Bronchial epithelial cell (primary cell): ENCODE data around the gene IGSF9. TPM values are rescaled to one million over a fixed set of nuclear protein-coding genes. Genes with fewer than 3 reads are reported as not detected.

Experiments
- DNase-seq: peaks from one replicate; pipeline ENCODE4 v3.0.0-alpha.2; 2010; ENCODE audit warnings: low read depth
- FAIRE-seq: peaks from 2 replicates; lab custom pipeline; 2011; peaks lifted over from hg19 to GRCh38; lab: Jason Lieb, UNC
- H3K27me3 ChIP-seq: 2 replicates; pipeline ENCODE4 v1.5.1; 2011; ENCODE audit warnings: low read length; ENCODE audit not compliant: control insufficient read depth, insufficient read depth
- H3K36me3 ChIP-seq: 2 replicates; pipeline ENCODE4 v1.5.1; 2011; ENCODE audit warnings: low read length; ENCODE audit not compliant: control insufficient read depth, insufficient read depth
- H3K4me3 ChIP-seq: 2 replicates; pipeline ENCODE4 v1.5.1; 2011; ENCODE audit warnings: mild to moderate bottlenecking, low read depth, low read length, control low read depth
- CTCF ChIP-seq: IDR thresholded peaks from 2 replicates; pipeline ENCODE4 v1.5.1; 2011; ENCODE audit warnings: mild to moderate bottlenecking, moderate library complexity, low read length, control low read depth, inconsistent platforms; ENCODE audit not compliant: insufficient read depth, severe bottlenecking
- total RNA-seq: library from RNA; depleted of rRNA; stranded (reverse); fragments of >200 nt; gene quantifications from 2 replicates; pipeline ENCODE4 v1.2.1, GENCODE V29; 2014

The IGSF9 gene
- total RNA-seq, 1 donor from 2014 or later, result 6.3 TPM

GRCh38 chr1:159890390-159890789 is 55.0 kb downstream of the IGSF9 start:
- no peaks in the 10 kb centered on the region for H3K27me3 ChIP-seq
- FAIRE-seq (no peak), DNase-seq (no peak)
- TF ChIP-seq CTCF, result no peak
- no peak overlapping the region for H3K4me3 ChIP-seq
- H3K36me3 ChIP-seq, result no peaks in the 10 kb centered on the region

GRCh38 chr1:159889821-159890252 is 55.6 kb downstream of the IGSF9 start:
- DNase-seq (peak; percentile 86), FAIRE-seq (no peak)
- Histone ChIP-seq H3K27me3 (no peaks in the 10 kb centered on the region), H3K4me3 (no peak overlapping the region), H3K36me3 (no peaks in the 10 kb centered on the region)
- TF ChIP-seq CTCF, result no peak

- H3K27me3 ChIP-seq, result no peaks in the 10 kb centered on the region
- H3K36me3 ChIP-seq, result no peaks in the 10 kb centered on the region
- no peak for TF ChIP-seq CTCF
- FAIRE-seq, result no peak
- no peak for DNase-seq
- no peak overlapping the region for H3K4me3 ChIP-seq
These were observed 56.2 kb downstream of the IGSF9 start for GRCh38 chr1:159889202-159889601.

GRCh38 chr1:159884296-159884695 is 61.1 kb downstream of the IGSF9 start:
- FAIRE-seq (no peak), DNase-seq (no peak)
- Histone ChIP-seq H3K4me3 (no peak overlapping the region), H3K36me3 (no peaks in the 10 kb centered on the region), H3K27me3 (no peaks in the 10 kb centered on the region)
- TF ChIP-seq CTCF, result no peak

- no peak for DNase-seq
- H3K27me3 ChIP-seq, result no peaks in the 10 kb centered on the region
- H3K4me3 ChIP-seq, result no peak overlapping the region
- no peaks in the 10 kb centered on the region for H3K36me3 ChIP-seq
- no peak for FAIRE-seq
- no peak for TF ChIP-seq CTCF
These were observed 62.3 kb downstream of the IGSF9 start for GRCh38 chr1:159883134-159883533.

- H3K4me3 ChIP-seq, result no peak overlapping the region
- FAIRE-seq, result peak; percentile 47
- TF ChIP-seq CTCF, result no peak
These were observed 62.9 kb downstream of the IGSF9 start for GRCh38 chr1:159882527-159882862.

More at GRCh38 chr1:159882527-159882862, 62.9 kb downstream of the IGSF9 start:
- peak; percentile 85 for DNase-seq
- H3K27me3 ChIP-seq, result no peaks in the 10 kb centered on the region
- H3K36me3 ChIP-seq, result no peaks in the 10 kb centered on the region
